DND-41 (cell line): Measurements from ENCODE around the gene TCERG1L.
"Not testable (repeated sequence)": the region's sequence is repeated elsewhere in the genome, so short reads cannot be mapped to it uniquely, and the experiment has no call there.

Experiments used
- CTCF ChIP-seq: IDR thresholded peaks from 2 replicates; pipeline ENCODE4 v1.5.1; 2012; ENCODE audit warnings: borderline replicate concordance, low read length, moderate library complexity, mild to moderate bottlenecking; ENCODE audit not compliant: poor library complexity, severe bottlenecking; ENCODE audit errors: extremely low read depth
- EZH2 ChIP-seq: IDR thresholded peaks from 3 replicates; pipeline ENCODE4 v1.6.1; 2012; ENCODE audit warnings: borderline replicate concordance, low read depth, mild to moderate bottlenecking, moderate library complexity, low read length, inconsistent platforms; ENCODE audit not compliant: severe bottlenecking

DNA sequence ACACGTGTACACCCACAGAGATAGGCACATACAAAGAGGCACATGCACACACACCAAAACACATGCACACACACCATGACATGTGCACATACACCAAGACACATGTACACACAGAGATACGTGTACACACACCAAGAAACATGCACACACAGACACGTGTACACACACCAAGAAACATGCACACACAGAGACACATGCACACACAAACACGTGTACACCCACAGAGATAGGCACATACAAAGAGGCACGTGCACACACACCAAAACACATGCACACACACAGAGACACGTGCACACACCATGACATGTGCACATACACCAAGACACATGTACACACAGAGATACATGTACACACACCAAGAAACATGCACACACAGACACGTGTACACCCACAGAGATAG, 135.2 kb downstream of the TCERG1L start:
- TF ChIP-seq CTCF, EZH2: not testable (repeated sequence)
